Measurements from ENCODE around the gene UNK. TPM values are rescaled to one million over a fixed set of nuclear protein-coding genes. Genes with fewer than 3 reads are reported as not detected.
"Not testable (repeated sequence)": the region's sequence is repeated elsewhere in the genome, so short reads cannot be mapped to it uniquely, and the experiment has no call there.

The UNK gene
- total RNA-seq, 2 experiments from 2014 or later: 33.7 to 36.1 TPM

DNA sequence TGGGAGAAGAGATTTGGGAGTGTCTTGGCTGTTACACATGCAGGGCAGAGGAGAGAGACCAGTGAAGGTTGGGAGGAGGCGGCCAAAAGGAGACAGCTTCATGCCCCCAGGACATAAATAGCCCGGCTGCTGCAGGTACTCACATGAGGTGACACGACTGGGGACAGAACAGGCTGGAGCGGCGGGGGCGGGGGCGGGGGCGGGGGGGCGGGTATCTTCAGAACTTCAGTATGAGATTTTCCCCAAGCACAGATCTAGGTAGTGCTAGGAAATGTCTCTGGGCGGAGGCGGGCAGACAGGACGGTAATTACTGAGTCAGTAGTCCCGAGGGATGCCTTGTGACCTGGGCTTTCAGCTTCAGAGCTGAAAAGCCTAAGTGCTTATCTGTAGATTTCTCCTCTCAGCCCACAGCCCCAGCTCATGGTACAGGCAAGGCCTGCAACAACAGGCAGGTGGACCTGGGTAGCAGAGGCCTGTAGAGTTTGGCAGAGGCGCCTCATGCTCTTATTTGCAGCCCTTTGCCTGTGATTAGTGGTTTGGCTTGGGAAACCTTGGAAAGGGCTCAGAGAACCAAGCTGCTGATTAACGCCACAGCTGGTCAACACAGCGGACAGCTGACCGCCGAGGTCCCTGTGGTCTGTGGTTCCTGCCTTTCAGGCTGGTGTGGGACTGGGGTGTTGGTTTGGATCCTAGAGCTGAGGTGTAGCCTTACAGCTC lies 24.5 kb downstream of the UNK start:
- ChIA-PET POLR2A (no interaction called here), CTCF (no interaction called here)
- H3K27me3 ChIP-seq (ENCODE audit: control insufficient read depth in 1 of 2, insufficient read depth in 2 of 2, low read length in 2 of 2): no peaks in the 10 kb centered on the region
- H3K4me3 Mint-ChIP-seq: no peak overlapping the region
- H3K4me3 ChIP-seq (ENCODE audit: low read length): no peak overlapping the region
- no peak overlapping the region for H3K27ac Mint-ChIP-seq
- no peaks in the 10 kb centered on the region for H3K9me3 Mint-ChIP-seq
- H3K4me1 Mint-ChIP-seq (ENCODE audit: low read depth): peaks cover 5% of the 10 kb centered on the region
- H3K27ac ChIP-seq (ENCODE audit: low read depth in 1 of 2, low read length in 2 of 2): no peak overlapping the region
- no peak for DNase-seq
- no peaks in the 10 kb centered on the region for H3K9me3 ChIP-seq (ENCODE audit: control insufficient read depth in 1 of 2, insufficient read depth in 1 of 2, low read length in 2 of 2)
- no peaks in the 10 kb centered on the region for H3K27me3 Mint-ChIP-seq
- intact Hi-C loops (cut with DNase I, micrococcal nuclease): no loop called here
- H3K4me1 ChIP-seq (ENCODE audit: insufficient read depth, low read length): no peaks in the 10 kb centered on the region
- ATAC-seq (ENCODE audit: poor library complexity): no peak
- H3K36me3 Mint-ChIP-seq (ENCODE audit: low read depth): peaks cover 32% of the 10 kb centered on the region
- TF ChIP-seq, protein P1, sequence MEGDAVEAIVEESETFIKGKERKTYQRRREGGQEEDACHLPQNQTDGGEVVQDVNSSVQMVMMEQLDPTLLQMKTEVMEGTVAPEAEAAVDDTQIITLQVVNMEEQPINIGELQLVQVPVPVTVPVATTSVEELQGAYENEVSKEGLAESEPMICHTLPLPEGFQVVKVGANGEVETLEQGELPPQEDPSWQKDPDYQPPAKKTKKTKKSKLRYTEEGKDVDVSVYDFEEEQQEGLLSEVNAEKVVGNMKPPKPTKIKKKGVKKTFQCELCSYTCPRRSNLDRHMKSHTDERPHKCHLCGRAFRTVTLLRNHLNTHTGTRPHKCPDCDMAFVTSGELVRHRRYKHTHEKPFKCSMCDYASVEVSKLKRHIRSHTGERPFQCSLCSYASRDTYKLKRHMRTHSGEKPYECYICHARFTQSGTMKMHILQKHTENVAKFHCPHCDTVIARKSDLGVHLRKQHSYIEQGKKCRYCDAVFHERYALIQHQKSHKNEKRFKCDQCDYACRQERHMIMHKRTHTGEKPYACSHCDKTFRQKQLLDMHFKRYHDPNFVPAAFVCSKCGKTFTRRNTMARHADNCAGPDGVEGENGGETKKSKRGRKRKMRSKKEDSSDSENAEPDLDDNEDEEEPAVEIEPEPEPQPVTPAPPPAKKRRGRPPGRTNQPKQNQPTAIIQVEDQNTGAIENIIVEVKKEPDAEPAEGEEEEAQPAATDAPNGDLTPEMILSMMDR (IDR thresholded peaks at IDR 0.05): no peak
- H3K36me3 ChIP-seq (ENCODE audit: insufficient read depth, low read length): peaks cover 40% of the 10 kb centered on the region

DNA sequence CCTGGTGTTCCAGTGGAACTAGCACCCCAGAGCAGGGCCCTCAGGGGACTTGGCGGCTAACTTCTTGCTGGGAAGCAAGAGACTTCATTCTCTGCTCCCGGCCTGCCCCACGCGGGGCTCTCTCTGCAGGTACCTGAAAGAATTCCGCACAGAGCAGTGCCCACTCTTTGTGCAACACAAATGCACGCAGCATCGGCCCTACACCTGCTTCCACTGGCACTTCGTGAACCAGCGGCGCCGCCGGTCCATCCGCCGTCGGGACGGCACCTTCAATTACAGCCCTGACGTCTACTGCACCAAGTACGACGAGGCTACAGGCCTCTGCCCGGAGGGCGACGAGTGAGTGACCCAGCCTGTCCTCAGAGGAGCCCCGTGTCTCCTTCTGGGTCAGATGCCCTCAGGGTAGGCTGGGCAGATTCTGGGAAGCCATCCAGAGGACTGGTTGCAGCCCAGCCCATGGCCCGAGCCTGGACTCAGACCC lies 25.1 kb downstream of the UNK start:
- H3K36me3 ChIP-seq (ENCODE audit: insufficient read depth, low read length): peaks cover 46% of the 10 kb centered on the region

DNA sequence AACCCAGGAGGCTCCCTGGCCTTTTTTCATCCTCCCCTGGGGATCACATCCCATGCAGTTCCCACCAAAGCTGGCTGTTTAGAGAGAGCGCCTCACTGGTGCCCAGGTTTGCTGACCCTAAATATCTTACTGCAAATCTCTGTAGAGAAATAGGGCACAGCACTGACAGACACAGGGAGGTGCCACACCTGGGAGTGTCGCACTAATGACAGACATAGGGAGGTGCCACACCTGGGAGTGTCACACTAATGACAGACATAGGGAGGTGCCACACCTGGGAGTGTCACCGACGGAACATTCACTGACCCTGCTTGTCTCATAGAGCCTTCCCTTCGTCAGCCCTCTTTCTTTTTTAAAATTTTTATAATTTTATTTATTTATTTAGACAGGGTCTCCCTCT lies 25.6 kb downstream of the UNK start:
- peaks cover 52% of the 10 kb centered on the region for H3K36me3 ChIP-seq (ENCODE audit: insufficient read depth, low read length)
- ChIA-PET CTCF (no interaction called here), POLR2A (no interaction called here)
- intact Hi-C loops (cut with DNase I, micrococcal nuclease): no loop called here
- H3K9me3 ChIP-seq (ENCODE audit: control insufficient read depth in 1 of 2, insufficient read depth in 1 of 2, low read length in 2 of 2): no peaks in the 10 kb centered on the region
- ATAC-seq (ENCODE audit: poor library complexity): no peak
- H3K27me3 ChIP-seq (ENCODE audit: control insufficient read depth in 1 of 2, insufficient read depth in 2 of 2, low read length in 2 of 2): no peaks in the 10 kb centered on the region
- no peaks in the 10 kb centered on the region for H3K9me3 Mint-ChIP-seq
- no peak overlapping the region for H3K4me3 Mint-ChIP-seq
- H3K4me3 ChIP-seq (ENCODE audit: low read length): no peak overlapping the region
- no peaks in the 10 kb centered on the region for H3K27me3 Mint-ChIP-seq
- DNase-seq: no peak
- H3K27ac ChIP-seq (ENCODE audit: low read depth in 1 of 2, low read length in 2 of 2): no peak overlapping the region
- peaks cover 42% of the 10 kb centered on the region for H3K36me3 Mint-ChIP-seq (ENCODE audit: low read depth)
- peaks cover 5% of the 10 kb centered on the region for H3K4me1 Mint-ChIP-seq (ENCODE audit: low read depth)
- no peaks in the 10 kb centered on the region for H3K4me1 ChIP-seq (ENCODE audit: insufficient read depth, low read length)
- TF ChIP-seq, protein P1 (IDR thresholded peaks at IDR 0.05): no peak
- no peak overlapping the region for H3K27ac Mint-ChIP-seq

More for the DNA sequence above, 25.1 kb downstream of the UNK start:
- Histone ChIP-seq H3K27ac (ENCODE audit: low read depth in 1 of 2, low read length in 2 of 2) (no peak overlapping the region), H3K4me1 (ENCODE audit: insufficient read depth, low read length) (no peaks in the 10 kb centered on the region), H3K4me3 (ENCODE audit: low read length) (no peak overlapping the region), H3K9me3 (ENCODE audit: control insufficient read depth in 1 of 2, insufficient read depth in 1 of 2, low read length in 2 of 2) (no peaks in the 10 kb centered on the region), H3K27me3 (ENCODE audit: control insufficient read depth in 1 of 2, insufficient read depth in 2 of 2, low read length in 2 of 2) (no peaks in the 10 kb centered on the region)
- Mint-ChIP-seq H3K4me3 (no peak overlapping the region), H3K9me3 (no peaks in the 10 kb centered on the region), H3K36me3 (ENCODE audit: low read depth) (peaks cover 36% of the 10 kb centered on the region), H3K27me3 (no peaks in the 10 kb centered on the region), H3K4me1 (ENCODE audit: low read depth) (peaks cover 5% of the 10 kb centered on the region), H3K27ac (no peak overlapping the region)
- TF ChIP-seq, protein P1 (IDR thresholded peaks at IDR 0.05): no peak
- ChIA-PET POLR2A (no interaction called here), CTCF (no interaction called here)
- intact Hi-C loops (cut with DNase I, micrococcal nuclease): no loop called here
- ATAC-seq (ENCODE audit: poor library complexity): no peak
- no peak for DNase-seq

DNA sequence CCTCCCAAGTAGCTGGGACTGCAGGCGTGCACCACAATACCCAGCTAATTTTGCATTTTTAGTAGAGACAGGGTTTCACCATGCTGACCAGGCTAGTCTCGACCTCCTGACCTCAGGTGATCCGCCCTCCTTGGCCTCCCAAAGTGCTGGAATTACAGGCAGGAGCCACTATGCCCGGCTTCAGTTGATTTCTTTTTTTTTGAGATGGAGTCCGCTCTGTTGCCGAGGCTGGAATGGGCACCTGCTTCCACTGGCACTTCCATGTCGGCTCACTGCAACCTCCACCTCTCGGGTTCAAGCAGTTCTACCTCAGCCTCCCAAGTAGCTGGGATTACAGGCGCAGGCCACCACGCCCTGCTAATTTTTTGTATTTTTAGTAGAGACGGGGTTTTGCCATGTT lies 26.1 kb downstream of the UNK start:
- H3K9me3 ChIP-seq (ENCODE audit: control insufficient read depth in 1 of 2, insufficient read depth in 1 of 2, low read length in 2 of 2); H3K4me3 ChIP-seq (ENCODE audit: low read length); POLR2A ChIA-PET; intact Hi-C loops (cut with DNase I, micrococcal nuclease); H3K27ac ChIP-seq (ENCODE audit: low read depth in 1 of 2, low read length in 2 of 2); H3K27ac Mint-ChIP-seq; H3K4me3 Mint-ChIP-seq; H3K9me3 Mint-ChIP-seq; CTCF ChIA-PET; DNase-seq; H3K4me1 ChIP-seq (ENCODE audit: insufficient read depth, low read length); ATAC-seq (ENCODE audit: poor library complexity); H3K27me3 ChIP-seq (ENCODE audit: control insufficient read depth in 1 of 2, insufficient read depth in 2 of 2, low read length in 2 of 2); H3K4me1 Mint-ChIP-seq (ENCODE audit: low read depth); H3K27me3 Mint-ChIP-seq: not testable (repeated sequence)
- H3K36me3 ChIP-seq (ENCODE audit: insufficient read depth, low read length): peaks cover 57% of the 10 kb centered on the region
- H3K36me3 Mint-ChIP-seq (ENCODE audit: low read depth): peaks cover 40% of the 10 kb centered on the region

Data from CD4-positive, alpha-beta T cell (primary cell).